GM12878 (cell line): Measurements from ENCODE around the gene MIGA2. TPM values are rescaled to one million over a fixed set of nuclear protein-coding genes. Genes with fewer than 3 reads are reported as not detected.

Experiments used
- ATAC-seq: fragments of 200-7000 bp; cut with Tn5 transposase; 3 replicates; pipeline ENCODE4 v1.9.1; 2020; ENCODE audit warnings: mild to moderate bottlenecking, moderate library complexity
- BruUV-seq: library from RNA; stranded (reverse); fragments of 400-500 nt; replicated peaks from 2 replicates; lab custom pipeline; 2021; lab: Mats Ljungman, UMichigan
- CTCF ChIA-PET: fragments of 300-600 bp; sonication (Branson Sonifier 250); formaldehyde crosslinking; extraction: SDS; loops from one replicate; lab custom pipeline; 2021; ENCODE audit warnings: inconsistent platforms; lab: Yijun Ruan, JAX
- POLR2A ChIA-PET: fragments of 350-600 bp; formaldehyde crosslinking; extraction: SDS; loops from one replicate; lab custom pipeline; 2021; ENCODE audit warnings: inconsistent platforms; lab: Charles Lee
- RAD21 ChIA-PET: fragments of 300-600 bp; sonication (Branson Sonifier 250); formaldehyde crosslinking; loops from one replicate; lab custom pipeline; 2023; ENCODE audit warnings: antibody characterized with exemption; ENCODE audit not compliant: unreplicated experiment; lab: Charles Lee
- SMC1A ChIA-PET: fragments of 300-600 bp; sonication (Branson Sonifier 250); formaldehyde crosslinking; loops from one replicate; lab custom pipeline; 2023; ENCODE audit not compliant: unreplicated experiment, uncharacterized antibody; lab: Charles Lee
- DNase-seq: peaks from one replicate; pipeline ENCODE4 v3.0.0-alpha.2; 2011; ENCODE audit warnings: low read depth, low spot score
- FAIRE-seq: peaks from 3 replicates; lab custom pipeline; 2011; peaks lifted over from hg19 to GRCh38; lab: Jason Lieb, UNC
- H2AFZ ChIP-seq: 2 replicates; pipeline ENCODE4 v1.6.0; 2011; ENCODE audit warnings: low read depth, low read length, control low read depth; ENCODE audit not compliant: control insufficient read depth
- H3K27ac ChIP-seq: 2 replicates; pipeline ENCODE4 v1.5.1; 2011; ENCODE audit warnings: control low read depth; ENCODE audit not compliant: control insufficient read depth, insufficient read depth
- H3K27me3 ChIP-seq, 2 experiments: replicated peaks in 1 of 2; 2 replicates each; pipeline versions ENCODE4 v1.6.0 to v1.6.1; 2011; ENCODE audit warnings: low read length in 1 of 2; ENCODE audit not compliant: control insufficient read depth in 2 of 2, insufficient read depth in 2 of 2
- H3K36me3 ChIP-seq, 2 experiments: 2 replicates each; pipeline ENCODE4 v1.5.1; 2011; ENCODE audit warnings: low read length in 1 of 2; ENCODE audit not compliant: control insufficient read depth in 2 of 2, insufficient read depth in 2 of 2
- H3K4me1 ChIP-seq: 2 replicates; pipeline ENCODE4 v1.6.1; 2011; ENCODE audit warnings: mild to moderate bottlenecking, low read length, moderate library complexity, mixed read lengths; ENCODE audit not compliant: control insufficient read depth, insufficient read depth
- H3K4me2 ChIP-seq: 2 replicates; pipeline ENCODE4 v1.6.0; 2011; ENCODE audit warnings: control low read depth; ENCODE audit not compliant: control insufficient read depth, insufficient read depth
- H3K4me3 ChIP-seq: fragments of 200-600 bp; sonication (generic); 2 replicates; pipeline ENCODE4 v1.5.1; 2016
- H3K79me2 ChIP-seq: 2 replicates; pipeline ENCODE4 v1.6.0; 2011; ENCODE audit warnings: low read length; ENCODE audit not compliant: control insufficient read depth, insufficient read depth
- H3K9ac ChIP-seq: 2 replicates; pipeline ENCODE4 v1.8.0; 2011; ENCODE audit warnings: low read length, control low read depth, mixed read lengths; ENCODE audit not compliant: control insufficient read depth, insufficient read depth
- H3K9me3 ChIP-seq: replicated peaks from 3 replicates; pipeline ENCODE4 v1.5.1; 2011; ENCODE audit warnings: mild to moderate bottlenecking, low read length; ENCODE audit not compliant: control insufficient read depth, insufficient read depth
- H4K20me1 ChIP-seq: 2 replicates; pipeline ENCODE4 v1.6.0; 2011; ENCODE audit not compliant: control insufficient read depth, insufficient read depth
- ASH2L ChIP-seq: fragments of 300-600, 200-600 bp; sonication (generic); IDR thresholded peaks from 2 replicates; pipeline ENCODE4 v1.6.1; 2017; ENCODE audit warnings: low read depth, mild to moderate bottlenecking, borderline replicate concordance
- CBX5 ChIP-seq: sonication (generic); IDR thresholded peaks from 2 replicates; pipeline ENCODE4 v1.6.1; 2016; ENCODE audit warnings: low read depth, moderate library complexity, mild to moderate bottlenecking, inconsistent platforms
- LARP7 ChIP-seq: fragments of 450-650 bp; IDR thresholded peaks from 2 replicates; pipeline ENCODE4 v1.6.1; 2017; ENCODE audit warnings: mild to moderate bottlenecking
- NBN ChIP-seq: fragments of 450-650 bp; IDR thresholded peaks from 2 replicates; pipeline ENCODE4 v1.6.1; 2016
- PML ChIP-seq: IDR thresholded peaks from 2 replicates; pipeline ENCODE4 v1.6.1; 2012; ENCODE audit warnings: low read length, inconsistent platforms
- RAD51 ChIP-seq: fragments of 450-650 bp; IDR thresholded peaks from 2 replicates; pipeline ENCODE4 v1.6.1; 2016; ENCODE audit warnings: moderate library complexity, mild to moderate bottlenecking, inconsistent platforms
- SMC3 ChIP-seq: IDR thresholded peaks from 2 replicates; pipeline ENCODE4 v1.6.1; 2011; ENCODE audit warnings: low read length, improper control_type of control experiment, borderline replicate concordance
- SUPT20H ChIP-seq: IDR thresholded peaks from 2 replicates; pipeline ENCODE4 v1.6.1; 2011; ENCODE audit warnings: low read depth, mild to moderate bottlenecking, low read length, moderate library complexity, borderline replicate concordance; ENCODE audit not compliant: control insufficient read depth
- WRNIP1 ChIP-seq: IDR thresholded peaks from 2 replicates; pipeline ENCODE4 v1.6.1; 2011; ENCODE audit warnings: low read depth, low read length, improper control_type of control experiment, borderline replicate concordance
- ZNF217 ChIP-seq: fragments of 450-650 bp; IDR thresholded peaks from 2 replicates; pipeline ENCODE4 v1.6.1; 2017; ENCODE audit warnings: antibody characterized with exemption, mild to moderate bottlenecking
- ZNF384 ChIP-seq: IDR thresholded peaks from 2 replicates; pipeline ENCODE4 v1.6.1; 2012; ENCODE audit warnings: low read depth, mild to moderate bottlenecking, low read length, improper control_type of control experiment, borderline replicate concordance
- WGBS: methylation state at CpG from one replicate; pipeline ENCODE4 v1.1.6; 2016; ENCODE audit warnings: low lambda C conversion rate; ENCODE audit not compliant: insufficient replicate concordance, insufficient coverage; ENCODE audit errors: missing lambda C conversion rate; 5-methylcytosine and 5-hydroxymethylcytosine counted together
- in situ Hi-C: fragments of 300-500 bp; cut with MboI; formaldehyde crosslinking; loops from 9 replicates; pipeline ENCODE4 v1.14.3; 2018; ENCODE audit warnings: mixed read lengths
- intact Hi-C: fragments of 100-400 bp; cut with micrococcal nuclease; formaldehyde crosslinking; loops from one replicate; pipeline ENCODE4 v1.14.2; 2022; ENCODE audit not compliant: unreplicated experiment
- polyA plus RNA-seq, 11 experiments: library from polyadenylated mRNA; depleted of rRNA in 4 of 11; unstranded in 6 of 11; stranded (reverse) in 5 of 11; fragments of >200 nt; fragmentation: Nextera tagmentation in 4 of 11; fragmentation: Illumina TruSeq in 1 of 11; extraction: Ambion mirVana in 4 of 11; extraction: Trizol in 1 of 11; gene quantifications; 1 replicate in 1 of 11; 2 replicates in 10 of 11; pipeline versions ENCODE4 v1.2.1 to v1.2.3, GENCODE V29; 2011 to 2016; ENCODE audit warnings: inconsistent platforms in 2 of 11, missing spikeins in 2 of 11, low read depth in 1 of 11
- total RNA-seq, 4 experiments: library from RNA; depleted of rRNA in 3 of 4; stranded (reverse); fragments of >200 nt in 3 of 4; fragmentation: Illumina TruSeq in 1 of 4; extraction: Trizol in 1 of 4; gene quantifications; 2 replicates each; pipeline versions ENCODE4 v1.2.1 to v1.2.3, GENCODE V29; 2013 to 2021
- TF ChIP-seq, protein P1 (sequence below): fragments of 450-650 bp; IDR thresholded peaks from 2 replicates; pipeline ENCODE4 v1.6.1; 2018; ENCODE audit warnings: borderline replicate concordance, mild to moderate bottlenecking; ENCODE audit not compliant: partially characterized antibody
- TF ChIP-seq, protein P2 (sequence below): IDR thresholded peaks from 2 replicates; pipeline ENCODE4 v1.6.1; 2012; ENCODE audit warnings: low read length, inconsistent platforms
- TF ChIP-seq, protein P3 (sequence below): fragments of 150-350 bp; IDR thresholded peaks from 2 replicates; pipeline ENCODE4 v1.6.1; 2016; ENCODE audit warnings: low read depth, low read length
- TF ChIP-seq, protein P4 (sequence below), 3 experiments: IDR thresholded peaks in 2 of 3; conservative IDR thresholded peaks in 1 of 3; 2 replicates each; pipeline ENCODE4 v1.5.1; 2011; ENCODE audit warnings: low read depth in 3 of 3, low read length in 3 of 3, mild to moderate bottlenecking in 3 of 3, control low read depth in 2 of 3, moderate library complexity in 2 of 3, inconsistent platforms in 1 of 3, mixed read lengths in 1 of 3; ENCODE audit not compliant: control insufficient read depth in 2 of 3, insufficient read depth in 1 of 3; ENCODE audit errors: extremely low read depth in 1 of 3

The MIGA2 gene
- total and polyA plus RNA-seq, 10 of the 15 experiments (the other 5 are each of a cell fraction or from before 2014, with no cell fraction given), result 0.14 to 31.0 (median 12.7) TPM

DNA sequence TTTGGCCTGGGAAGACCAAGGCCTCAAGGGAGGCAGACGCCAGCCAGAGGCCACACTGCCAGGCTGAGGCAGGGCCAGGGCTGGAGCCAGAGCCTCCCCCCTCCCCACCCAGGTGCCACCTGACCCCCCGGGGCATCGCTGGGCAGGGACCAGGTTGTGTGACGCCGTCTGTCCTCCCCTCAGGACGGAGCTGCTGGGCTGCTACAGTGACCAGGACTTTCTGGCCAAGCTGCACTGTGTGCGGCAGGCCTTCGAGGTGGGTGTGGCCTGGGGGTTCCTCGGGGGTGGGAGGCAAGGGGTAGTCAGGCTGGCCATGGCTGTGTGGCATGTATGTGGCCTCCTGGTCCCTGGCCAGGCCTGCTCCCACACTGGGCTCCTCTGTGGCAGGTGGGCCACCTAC lies 26.6 kb downstream of the MIGA2 start (continued):
- no peak for TF ChIP-seq CBX5
- TF ChIP-seq SUPT20H, result no peak
- no peak for TF ChIP-seq ASH2L
- TF ChIP-seq NBN, result no peak
- TF ChIP-seq PML, result no peak
- TF ChIP-seq, protein P1, sequence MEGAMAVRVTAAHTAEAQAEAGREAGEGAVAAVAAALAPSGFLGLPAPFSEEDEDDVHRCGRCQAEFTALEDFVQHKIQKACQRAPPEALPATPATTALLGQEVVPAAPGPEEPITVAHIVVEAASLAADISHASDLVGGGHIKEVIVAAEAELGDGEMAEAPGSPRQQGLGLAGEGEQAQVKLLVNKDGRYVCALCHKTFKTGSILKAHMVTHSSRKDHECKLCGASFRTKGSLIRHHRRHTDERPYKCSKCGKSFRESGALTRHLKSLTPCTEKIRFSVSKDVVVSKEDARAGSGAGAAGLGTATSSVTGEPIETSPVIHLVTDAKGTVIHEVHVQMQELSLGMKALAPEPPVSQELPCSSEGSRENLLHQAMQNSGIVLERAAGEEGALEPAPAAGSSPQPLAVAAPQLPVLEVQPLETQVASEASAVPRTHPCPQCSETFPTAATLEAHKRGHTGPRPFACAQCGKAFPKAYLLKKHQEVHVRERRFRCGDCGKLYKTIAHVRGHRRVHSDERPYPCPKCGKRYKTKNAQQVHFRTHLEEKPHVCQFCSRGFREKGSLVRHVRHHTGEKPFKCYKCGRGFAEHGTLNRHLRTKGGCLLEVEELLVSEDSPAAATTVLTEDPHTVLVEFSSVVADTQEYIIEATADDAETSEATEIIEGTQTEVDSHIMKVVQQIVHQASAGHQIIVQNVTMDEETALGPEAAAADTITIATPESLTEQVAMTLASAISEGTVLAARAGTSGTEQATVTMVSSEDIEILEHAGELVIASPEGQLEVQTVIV, result no peak

DNA sequence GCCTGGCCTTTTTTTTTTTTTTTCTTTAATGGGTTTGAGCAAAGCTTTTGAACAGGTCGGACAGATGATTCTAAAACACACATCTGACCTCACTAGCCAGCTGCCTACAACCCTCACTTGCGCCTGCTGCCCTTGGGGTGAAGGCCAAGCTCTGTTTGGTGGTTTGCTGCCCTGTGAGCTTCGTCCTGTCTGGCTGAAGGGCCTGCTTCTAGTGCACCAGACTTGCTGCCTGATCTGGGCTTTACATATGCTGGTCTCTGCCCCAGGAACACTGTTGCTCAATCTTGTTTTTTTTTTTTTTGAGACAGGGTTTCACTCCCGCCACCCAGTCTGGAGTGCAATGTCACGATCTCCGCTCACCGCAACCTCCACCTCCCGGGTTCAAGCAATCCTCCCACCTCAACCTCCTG lies 28.1 kb downstream of the MIGA2 start:
- SMC1A ChIA-PET, result no interaction called here
- Histone ChIP-seq H2AFZ (no peak overlapping the region), H3K36me3 (peaks cover 0 to 8% of the 10 kb centered on the region in 2 experiments; a peak in 3 of 4 replicates)
- TF ChIP-seq, protein P2, sequence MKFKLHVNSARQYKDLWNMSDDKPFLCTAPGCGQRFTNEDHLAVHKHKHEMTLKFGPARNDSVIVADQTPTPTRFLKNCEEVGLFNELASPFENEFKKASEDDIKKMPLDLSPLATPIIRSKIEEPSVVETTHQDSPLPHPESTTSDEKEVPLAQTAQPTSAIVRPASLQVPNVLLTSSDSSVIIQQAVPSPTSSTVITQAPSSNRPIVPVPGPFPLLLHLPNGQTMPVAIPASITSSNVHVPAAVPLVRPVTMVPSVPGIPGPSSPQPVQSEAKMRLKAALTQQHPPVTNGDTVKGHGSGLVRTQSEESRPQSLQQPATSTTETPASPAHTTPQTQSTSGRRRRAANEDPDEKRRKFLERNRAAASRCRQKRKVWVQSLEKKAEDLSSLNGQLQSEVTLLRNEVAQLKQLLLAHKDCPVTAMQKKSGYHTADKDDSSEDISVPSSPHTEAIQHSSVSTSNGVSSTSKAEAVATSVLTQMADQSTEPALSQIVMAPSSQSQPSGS, result no peak
- TF ChIP-seq ZNF217 (no peak), ZNF384 (no peak), SMC3 (no peak), NBN (no peak), WRNIP1 (no peak), LARP7 (no peak), RAD51 (no peak)
- TF ChIP-seq, protein P3, sequence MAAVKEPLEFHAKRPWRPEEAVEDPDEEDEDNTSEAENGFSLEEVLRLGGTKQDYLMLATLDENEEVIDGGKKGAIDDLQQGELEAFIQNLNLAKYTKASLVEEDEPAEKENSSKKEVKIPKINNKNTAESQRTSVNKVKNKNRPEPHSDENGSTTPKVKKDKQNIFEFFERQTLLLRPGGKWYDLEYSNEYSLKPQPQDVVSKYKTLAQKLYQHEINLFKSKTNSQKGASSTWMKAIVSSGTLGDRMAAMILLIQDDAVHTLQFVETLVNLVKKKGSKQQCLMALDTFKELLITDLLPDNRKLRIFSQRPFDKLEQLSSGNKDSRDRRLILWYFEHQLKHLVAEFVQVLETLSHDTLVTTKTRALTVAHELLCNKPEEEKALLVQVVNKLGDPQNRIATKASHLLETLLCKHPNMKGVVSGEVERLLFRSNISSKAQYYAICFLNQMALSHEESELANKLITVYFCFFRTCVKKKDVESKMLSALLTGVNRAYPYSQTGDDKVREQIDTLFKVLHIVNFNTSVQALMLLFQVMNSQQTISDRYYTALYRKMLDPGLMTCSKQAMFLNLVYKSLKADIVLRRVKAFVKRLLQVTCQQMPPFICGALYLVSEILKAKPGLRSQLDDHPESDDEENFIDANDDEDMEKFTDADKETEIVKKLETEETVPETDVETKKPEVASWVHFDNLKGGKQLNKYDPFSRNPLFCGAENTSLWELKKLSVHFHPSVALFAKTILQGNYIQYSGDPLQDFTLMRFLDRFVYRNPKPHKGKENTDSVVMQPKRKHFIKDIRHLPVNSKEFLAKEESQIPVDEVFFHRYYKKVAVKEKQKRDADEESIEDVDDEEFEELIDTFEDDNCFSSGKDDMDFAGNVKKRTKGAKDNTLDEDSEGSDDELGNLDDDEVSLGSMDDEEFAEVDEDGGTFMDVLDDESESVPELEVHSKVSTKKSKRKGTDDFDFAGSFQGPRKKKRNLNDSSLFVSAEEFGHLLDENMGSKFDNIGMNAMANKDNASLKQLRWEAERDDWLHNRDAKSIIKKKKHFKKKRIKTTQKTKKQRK, result no peak
- TF ChIP-seq, protein P4, sequence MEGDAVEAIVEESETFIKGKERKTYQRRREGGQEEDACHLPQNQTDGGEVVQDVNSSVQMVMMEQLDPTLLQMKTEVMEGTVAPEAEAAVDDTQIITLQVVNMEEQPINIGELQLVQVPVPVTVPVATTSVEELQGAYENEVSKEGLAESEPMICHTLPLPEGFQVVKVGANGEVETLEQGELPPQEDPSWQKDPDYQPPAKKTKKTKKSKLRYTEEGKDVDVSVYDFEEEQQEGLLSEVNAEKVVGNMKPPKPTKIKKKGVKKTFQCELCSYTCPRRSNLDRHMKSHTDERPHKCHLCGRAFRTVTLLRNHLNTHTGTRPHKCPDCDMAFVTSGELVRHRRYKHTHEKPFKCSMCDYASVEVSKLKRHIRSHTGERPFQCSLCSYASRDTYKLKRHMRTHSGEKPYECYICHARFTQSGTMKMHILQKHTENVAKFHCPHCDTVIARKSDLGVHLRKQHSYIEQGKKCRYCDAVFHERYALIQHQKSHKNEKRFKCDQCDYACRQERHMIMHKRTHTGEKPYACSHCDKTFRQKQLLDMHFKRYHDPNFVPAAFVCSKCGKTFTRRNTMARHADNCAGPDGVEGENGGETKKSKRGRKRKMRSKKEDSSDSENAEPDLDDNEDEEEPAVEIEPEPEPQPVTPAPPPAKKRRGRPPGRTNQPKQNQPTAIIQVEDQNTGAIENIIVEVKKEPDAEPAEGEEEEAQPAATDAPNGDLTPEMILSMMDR (IDR thresholded peaks at IDR 0.05 in 2 of 3, conservative IDR thresholded peaks at IDR 0.05 in 1 of 3; ENCODE audit: control insufficient read depth in 2 of 3, extremely low read depth in 1 of 3, insufficient read depth in 1 of 3, low read depth in 3 of 3, low read length in 3 of 3), result no peak

More for the DNA sequence above, 28.1 kb downstream of the MIGA2 start:
- FAIRE-seq (no peak), ATAC-seq (no peak), DNase-seq (no peak)
- H3K9ac ChIP-seq, result no peak overlapping the region
- H3K4me2 ChIP-seq, result no peak overlapping the region
- H3K27me3 ChIP-seq, result no peaks in the 10 kb centered on the region
- CTCF ChIA-PET, result no interaction called here
- no peaks in the 10 kb centered on the region for H4K20me1 ChIP-seq
- BruUV-seq, result no TSS peak
- H3K4me3 ChIP-seq, result no peak overlapping the region
- H3K4me1 ChIP-seq, result peaks cover 9% of the 10 kb centered on the region
- POLR2A ChIA-PET, result no interaction called here
- WGBS, result 91% methylated on average over 8 of the region's 8 CpGs
- in situ Hi-C loops, result no loop called here
- H3K9me3 ChIP-seq, result no peaks in the 10 kb centered on the region
- intact Hi-C loops, result no loop called here
- RAD21 ChIA-PET, result no interaction called here
- no peaks in the 10 kb centered on the region for H3K79me2 ChIP-seq
- no peak overlapping the region for H3K27ac ChIP-seq
